ENCODE data around the gene PLD1.

DNA sequence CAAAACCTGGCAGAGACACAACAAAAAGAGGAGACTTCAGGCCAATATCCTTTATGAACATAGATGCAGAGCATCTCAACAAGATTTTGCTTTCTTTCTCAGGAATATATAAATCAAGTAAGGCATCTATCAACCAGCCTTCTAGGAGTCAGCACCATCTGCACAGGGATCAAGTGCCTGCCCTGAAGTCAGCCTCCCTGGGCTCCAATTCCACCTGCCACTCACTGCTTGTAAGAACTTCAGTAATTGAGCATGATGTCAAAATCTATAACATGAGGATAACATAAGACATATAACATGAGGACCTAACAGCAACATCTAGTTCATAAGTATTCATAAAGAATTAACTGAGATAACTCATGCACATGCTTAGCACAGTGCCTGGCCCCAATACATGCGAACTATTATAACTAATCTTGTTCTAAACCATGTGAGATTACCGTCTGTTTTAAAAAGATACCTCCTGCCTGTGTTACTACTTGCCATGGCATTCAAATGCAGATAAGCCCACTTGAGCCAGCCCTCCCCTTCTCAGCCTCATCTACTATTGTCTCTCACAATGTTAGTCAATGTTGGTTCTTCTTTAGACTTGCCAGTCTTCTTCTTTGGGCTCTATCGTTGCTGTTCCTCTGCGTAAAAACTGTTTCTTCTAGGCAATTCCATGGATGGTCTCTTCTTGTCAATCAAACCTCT lies 91.6 kb downstream of the PLD1 start:
- TF ChIP-seq, protein P1, sequence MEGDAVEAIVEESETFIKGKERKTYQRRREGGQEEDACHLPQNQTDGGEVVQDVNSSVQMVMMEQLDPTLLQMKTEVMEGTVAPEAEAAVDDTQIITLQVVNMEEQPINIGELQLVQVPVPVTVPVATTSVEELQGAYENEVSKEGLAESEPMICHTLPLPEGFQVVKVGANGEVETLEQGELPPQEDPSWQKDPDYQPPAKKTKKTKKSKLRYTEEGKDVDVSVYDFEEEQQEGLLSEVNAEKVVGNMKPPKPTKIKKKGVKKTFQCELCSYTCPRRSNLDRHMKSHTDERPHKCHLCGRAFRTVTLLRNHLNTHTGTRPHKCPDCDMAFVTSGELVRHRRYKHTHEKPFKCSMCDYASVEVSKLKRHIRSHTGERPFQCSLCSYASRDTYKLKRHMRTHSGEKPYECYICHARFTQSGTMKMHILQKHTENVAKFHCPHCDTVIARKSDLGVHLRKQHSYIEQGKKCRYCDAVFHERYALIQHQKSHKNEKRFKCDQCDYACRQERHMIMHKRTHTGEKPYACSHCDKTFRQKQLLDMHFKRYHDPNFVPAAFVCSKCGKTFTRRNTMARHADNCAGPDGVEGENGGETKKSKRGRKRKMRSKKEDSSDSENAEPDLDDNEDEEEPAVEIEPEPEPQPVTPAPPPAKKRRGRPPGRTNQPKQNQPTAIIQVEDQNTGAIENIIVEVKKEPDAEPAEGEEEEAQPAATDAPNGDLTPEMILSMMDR (conservative IDR thresholded peaks at IDR 0.05): no peak
- TF ChIP-seq EZH2 (IDR thresholded peaks at IDR 0.05; ENCODE audit: low read depth): no peak

Data from PC-9 (cell line).